ENCODE data around the gene TUBA1B.
A peak's percentile ranks its signal among the peaks of the same experiment; 100 is the strongest.

GRCh38 chr12:49088150-49088931, 42.9 kb downstream of the TUBA1B start:
- TF ChIP-seq CTCF (IDR thresholded peaks at IDR 0.05) = peak; percentile 92
- peak; percentile 85 for TF ChIP-seq EZH2 (IDR thresholded peaks at IDR 0.05)

Data from neural progenitor cell (in vitro differentiated cells).